Measurements from ENCODE around the gene RIC8B.

GRCh38 chr12:106910202-106910601, 135.7 kb downstream of the RIC8B start:
- TF ChIP-seq YY1 (IDR thresholded peaks at IDR 0.05; ENCODE audit: insufficient read depth, insufficient read length) (no peak), SUZ12 (IDR thresholded peaks at IDR 0.05; ENCODE audit: extremely low read depth, insufficient read depth, insufficient read length) (no peak), ZNF274 (IDR thresholded peaks at IDR 0.05; ENCODE audit: low read depth, low read length) (no peak)
